Stimulated activated naive CD4-positive, alpha-beta T cell treated with Interleukin-2 at 50 U/mL for 16 hours (primary cell): ENCODE results near the gene MAP3K5.
A peak's percentile ranks its signal among the peaks of the same experiment; 100 is the strongest.

ENCODE experiments used
- DNase-seq: peaks from one replicate; lab custom pipeline; 2025; lab: John Stamatoyannopoulos, UW

MAP3K5 gene

DNA sequence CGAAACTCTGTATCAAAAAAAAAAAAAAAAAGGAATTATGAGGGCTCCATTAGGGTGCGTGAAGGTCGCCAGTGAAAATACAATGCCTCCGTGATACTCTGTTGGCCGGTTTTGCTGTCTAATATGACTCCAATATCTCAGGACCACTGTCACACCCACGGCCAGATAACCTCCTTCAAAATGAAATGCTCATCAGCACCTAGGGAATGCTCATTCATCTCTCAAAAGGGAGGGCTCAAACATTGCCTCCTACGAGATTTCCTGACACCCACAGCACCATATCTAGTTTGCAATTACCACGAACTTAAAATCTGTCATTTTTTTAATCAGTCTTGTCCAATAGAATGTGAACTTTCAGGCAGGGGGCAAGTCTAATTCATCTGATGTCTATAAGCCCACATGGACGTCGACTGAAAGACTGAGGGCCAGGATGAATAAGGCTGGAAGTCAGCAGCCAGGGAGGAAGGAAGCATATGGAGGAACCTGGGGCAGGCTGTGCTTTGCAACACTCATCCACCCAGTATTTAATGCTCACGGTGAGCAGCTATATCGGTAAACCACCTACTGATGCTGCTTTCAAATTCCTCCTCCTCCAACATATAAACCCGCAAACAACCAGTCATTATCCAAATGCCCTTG is 42.8 kb downstream of the MAP3K5 start:
- no peak for DNase-seq

- DNase-seq = no peak
Measured at GRCh38 chr6:136747507-136747906, 44.8 kb downstream of the MAP3K5 start.

DNA sequence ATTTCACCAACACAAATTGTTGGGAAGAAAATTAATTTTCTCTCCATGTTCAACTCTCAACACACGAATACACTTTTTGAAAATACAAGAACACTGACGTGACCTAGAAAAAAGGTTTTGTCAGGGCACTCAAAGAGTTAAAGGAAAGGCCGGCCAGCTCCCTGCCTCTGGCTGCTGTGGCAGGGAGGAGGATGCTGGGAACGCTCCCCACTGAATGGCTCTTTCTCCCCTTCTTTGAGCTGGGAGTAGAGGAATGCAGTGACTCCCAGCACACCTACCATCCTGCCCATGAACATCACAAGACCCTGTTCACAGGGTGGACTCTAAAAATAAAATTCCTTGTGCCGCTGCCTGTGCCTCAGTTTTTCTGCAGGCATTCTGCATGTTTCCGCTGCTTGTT is 47.0 kb downstream of the MAP3K5 start:
- DNase-seq = no peak

DNA sequence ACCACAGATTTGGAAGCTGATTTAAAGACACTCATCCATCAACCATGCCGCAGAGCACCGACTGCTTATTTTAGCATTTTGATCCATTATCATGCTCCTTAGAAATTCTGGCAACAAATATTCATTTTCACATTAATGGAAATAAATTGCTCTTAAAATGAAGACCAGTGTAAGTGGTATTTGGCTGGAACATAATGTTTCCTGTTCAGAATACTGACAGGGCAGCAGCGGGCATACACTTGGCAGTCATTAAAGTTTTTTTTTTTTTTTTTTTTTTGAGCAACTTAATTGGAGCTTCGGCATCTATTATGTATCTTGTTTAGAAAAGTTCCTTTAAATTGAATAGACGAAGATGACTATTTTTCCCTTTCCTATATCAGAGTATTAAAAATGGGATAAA is 47.4 kb downstream of the MAP3K5 start:
- no peak for DNase-seq

- DNase-seq = no peak
Measured at GRCh38 chr6:136742125-136742524, 50.2 kb downstream of the MAP3K5 start.

- DNase-seq = no peak
Measured at GRCh38 chr6:136740050-136740974, 52.0 kb downstream of the MAP3K5 start.

DNA sequence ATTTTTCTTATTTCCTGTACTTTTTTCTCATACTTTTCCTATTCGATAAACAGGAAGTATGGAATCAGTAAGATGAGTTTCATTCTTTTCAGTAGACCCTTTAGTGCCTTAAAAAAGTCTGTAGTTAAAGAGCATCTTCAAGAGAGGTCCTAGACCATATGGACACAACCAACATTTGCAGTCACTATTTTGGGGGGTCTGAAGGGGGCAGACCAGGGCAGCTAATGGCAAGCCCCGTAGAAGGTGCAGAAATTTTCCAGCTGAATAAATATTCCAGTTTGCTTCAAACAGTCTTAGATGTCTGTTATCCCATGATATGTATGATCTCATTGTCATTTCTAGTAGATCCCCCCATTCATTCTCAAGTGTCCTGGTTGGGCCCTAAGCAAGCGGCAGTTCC is 52.8 kb downstream of the MAP3K5 start:
- no peak for DNase-seq

DNA sequence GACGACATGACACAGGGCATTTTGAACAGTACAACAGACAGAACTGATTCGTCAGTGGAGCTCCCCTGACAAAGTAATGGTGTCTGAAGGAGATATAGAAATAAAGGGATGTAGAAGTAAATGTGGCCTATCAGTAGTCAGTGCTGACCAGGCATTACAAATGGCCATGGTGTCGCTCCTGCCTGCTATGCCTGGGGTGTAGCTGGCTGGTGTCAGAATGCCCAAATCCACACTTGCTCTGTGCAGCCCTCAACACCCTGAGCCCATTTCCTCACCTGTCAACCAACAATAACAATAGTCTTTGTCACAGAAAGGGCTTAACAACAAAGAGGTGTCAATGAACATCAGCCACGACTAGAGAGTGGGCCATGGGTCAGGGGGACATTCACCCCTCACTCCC is 53.2 kb downstream of the MAP3K5 start:
- DNase-seq = no peak

DNA sequence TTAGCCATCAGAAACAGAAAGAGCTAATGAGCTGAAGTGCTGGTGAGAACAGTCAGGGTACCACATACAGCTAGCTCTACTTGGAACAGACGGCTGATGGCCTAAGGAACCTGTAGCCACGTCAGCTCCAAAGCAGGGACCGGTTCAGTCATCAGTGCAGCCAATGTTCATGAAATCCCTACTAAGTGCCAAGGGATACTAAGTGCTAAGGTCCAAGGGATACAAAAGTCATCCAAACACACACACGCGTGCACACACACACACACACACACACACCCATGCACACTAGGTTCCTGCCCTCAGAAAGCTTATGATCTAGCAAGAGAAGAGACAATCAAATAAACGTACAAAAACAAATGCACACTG is 53.6 kb downstream of the MAP3K5 start:
- DNase-seq = no peak

GRCh38 chr6:136737871-136738691 is 54.2 kb downstream of the MAP3K5 start:
- no peak for DNase-seq

DNA sequence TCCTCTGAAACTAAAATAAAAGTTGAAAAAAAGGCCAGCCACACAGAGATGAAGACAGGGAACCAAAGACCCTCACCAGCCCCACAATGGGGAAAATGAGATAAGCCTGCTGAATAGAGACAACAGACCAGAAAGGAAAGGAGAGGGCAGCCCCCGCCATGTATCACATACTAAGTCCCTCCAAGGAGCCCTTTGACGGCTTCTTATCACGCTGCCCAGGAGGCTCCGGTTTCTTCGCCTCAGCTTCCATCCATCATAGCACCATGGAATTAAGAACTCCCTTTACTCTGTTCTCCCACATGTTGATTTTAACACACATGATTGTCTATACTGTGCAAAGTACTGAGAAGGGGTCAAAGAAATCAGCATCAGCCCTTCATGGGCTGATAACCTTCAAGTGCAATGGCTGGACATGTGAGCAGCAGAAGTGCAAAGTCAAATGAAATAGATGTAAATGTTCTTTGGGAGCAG is 54.9 kb downstream of the MAP3K5 start:
- DNase-seq = no peak

DNA sequence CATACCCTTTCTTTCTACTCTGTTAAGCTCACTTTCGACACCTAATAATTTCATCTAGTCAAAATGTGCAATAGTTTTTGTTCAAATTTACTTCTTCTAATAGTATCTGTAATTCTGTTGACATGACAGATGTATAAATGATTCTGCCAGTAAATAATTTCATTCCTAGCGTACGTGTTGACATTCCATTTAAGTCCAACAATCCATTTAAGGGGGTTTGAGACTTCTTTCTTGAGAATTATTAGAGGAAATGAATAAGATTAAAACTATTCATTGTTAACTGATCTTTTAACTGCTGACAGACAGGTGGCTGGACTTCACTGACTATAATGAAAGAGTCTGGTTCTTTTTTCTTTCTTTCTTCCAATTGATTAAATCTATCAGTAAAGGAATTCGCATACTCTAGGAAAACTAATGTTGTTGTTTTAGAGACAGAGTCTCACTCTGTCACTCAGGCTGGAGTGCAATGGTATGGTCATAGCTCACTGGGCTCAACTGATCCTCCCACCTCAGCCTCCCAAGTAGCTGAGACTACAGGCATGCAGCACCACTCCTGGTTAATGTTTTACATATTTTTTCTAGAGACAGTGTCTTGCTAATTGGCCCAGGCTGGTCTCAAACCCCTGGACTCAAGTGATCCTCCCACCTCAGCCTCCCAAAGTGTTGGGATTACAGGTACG is 55.9 kb downstream of the MAP3K5 start:
- no peak for DNase-seq

DNA sequence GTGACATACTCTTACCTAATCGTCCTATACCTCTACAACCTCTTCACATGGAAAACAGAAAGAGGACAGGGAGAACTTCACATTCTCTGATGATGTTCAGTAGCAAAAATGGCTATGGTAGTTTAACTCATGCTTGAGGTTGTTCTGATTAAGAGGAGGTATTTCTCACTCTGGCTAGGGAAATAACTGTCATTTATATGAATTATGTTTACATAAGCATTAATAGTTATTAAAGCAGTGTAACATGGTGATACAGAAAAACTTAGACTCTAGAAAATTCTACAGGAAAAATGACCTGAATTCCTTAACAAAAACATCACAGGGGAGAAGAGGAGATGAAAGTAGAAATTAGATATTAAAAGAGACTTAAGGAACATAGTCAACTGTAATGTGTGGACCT is 57.3 kb downstream of the MAP3K5 start:
- DNase-seq = no peak

DNA sequence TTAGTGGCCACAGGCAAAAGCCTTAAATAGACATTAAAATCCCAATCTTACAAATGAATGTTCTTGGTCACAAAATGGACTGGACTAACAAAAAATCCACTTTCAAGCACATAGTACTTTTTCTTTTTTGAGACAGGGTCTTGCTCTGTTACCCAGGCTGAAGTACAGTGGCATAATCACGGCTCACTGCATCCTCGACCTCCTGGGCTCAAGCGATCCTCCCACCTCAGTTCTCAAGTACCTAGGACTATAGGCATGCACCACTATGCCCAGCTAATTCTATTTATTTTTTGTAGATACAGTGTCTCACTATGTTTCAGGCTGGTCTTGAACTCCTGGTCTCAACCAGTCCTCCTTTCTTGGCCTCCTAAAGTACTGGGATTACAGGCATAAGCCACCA is 59.4 kb downstream of the MAP3K5 start:
- DNase-seq = no peak

DNA sequence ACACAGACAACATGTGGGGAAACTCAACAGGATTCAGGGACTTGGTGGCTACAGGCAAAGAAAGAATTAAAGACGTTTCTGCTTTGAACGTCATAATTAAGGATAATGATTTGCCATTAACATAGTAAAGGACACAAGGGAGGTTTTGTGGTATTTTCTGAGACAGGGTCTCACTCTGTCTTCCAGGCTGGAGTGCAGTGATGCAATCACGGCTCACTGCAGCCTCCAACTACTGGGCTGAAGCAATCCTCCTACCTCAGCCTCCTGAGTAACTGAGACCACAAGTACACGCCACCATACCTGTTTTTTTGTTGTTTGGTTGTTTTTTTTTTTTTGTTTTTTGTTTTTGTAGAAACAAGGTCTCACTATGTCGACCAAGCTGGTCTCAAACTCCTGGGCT is 62.4 kb downstream of the MAP3K5 start:
- no peak for DNase-seq

- DNase-seq = no peak
Measured at GRCh38 chr6:136728976-136729515, 63.2 kb downstream of the MAP3K5 start.

DNA sequence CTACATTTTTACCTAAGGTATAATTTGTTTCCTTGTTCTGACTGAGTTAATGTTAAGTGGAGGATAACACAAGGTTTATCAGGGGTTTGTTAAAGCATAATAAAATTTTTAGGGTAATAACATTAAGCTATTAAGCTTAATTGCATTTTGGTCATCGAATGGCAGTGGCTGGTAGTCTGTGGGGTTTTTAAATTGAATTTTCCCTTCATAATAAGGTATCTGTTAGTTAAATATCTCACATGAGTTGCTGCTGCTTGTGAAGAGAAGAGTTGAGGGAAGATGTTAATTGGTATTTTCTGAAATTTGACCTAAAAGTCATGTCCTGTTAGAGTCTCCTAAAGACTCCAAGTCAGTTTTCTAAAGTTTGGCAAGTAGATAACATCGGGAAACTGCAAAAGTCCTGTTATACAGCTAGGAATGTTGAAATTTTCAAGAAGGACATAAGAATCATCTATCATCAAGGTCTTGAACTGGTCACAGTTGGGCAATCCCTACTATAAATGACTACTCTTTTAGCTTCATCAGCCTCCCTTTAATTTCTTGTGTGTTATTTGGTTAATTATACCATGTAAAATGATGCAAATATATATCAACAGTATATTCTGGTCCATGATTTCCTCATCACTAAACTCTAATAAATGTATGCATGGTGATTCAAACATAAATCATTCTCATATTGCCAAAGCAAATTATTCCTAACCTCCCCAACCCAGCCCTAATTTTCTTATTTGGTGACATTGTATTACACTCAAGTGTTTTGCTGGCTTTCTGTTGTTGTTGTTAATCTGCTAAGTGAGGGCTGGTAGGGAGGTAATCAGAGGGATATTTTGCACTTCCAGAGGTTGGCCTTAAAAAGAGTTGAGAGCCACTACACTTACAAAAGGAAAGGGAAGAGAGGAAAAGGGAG is 64.0 kb downstream of the MAP3K5 start:
- DNase-seq = no peak

DNA sequence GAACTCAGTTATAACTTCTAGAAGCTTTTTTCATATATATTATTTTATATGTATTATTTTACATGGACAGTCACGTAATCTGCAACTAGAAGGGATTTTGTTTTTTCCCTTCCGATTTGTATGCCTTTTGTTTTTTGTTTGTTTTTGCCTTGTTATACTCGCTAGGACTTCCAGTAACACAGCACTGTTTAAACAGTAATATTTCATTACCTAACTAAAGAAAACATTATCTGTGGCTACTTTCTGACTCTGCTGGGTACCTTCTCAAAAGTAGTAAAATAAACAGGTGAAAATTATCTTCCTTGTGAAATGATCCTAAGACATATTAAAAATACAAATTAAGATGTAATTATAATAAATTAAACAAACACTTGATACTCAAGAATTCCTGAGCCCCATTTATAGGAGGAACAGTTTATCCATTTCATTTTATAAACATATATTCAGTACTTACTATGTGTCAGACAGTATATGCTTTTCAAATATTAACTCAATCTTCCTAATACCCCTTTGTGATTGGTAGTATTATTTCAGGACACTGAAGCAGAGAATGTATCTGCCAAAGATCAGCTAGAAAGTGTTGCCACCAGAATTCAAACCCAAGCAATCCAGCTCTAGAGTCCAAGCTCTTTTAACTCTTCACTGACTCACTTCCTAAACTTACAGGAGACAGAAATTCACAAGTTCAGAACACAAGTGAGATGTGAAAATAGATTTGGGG is 65.3 kb downstream of the MAP3K5 start:
- no peak for DNase-seq

GRCh38 chr6:136725124-136725523 is 67.2 kb downstream of the MAP3K5 start:
- no peak for DNase-seq

- peak; percentile 53 for DNase-seq
Measured at GRCh38 chr6:136723780-136724179, 68.5 kb downstream of the MAP3K5 start.
